ENCODE measurements around the gene MYO3B. TPM values are rescaled to one million over a fixed set of nuclear protein-coding genes. Genes with fewer than 3 reads are reported as not detected.

Gene MYO3B
- total and polyA plus RNA-seq, 2 donors (not counting 3 experiments of a cell fraction or from before 2014, with no cell fraction given): 0.03 TPM; not detected in 1

- CTCF ChIA-PET: no interaction called here
- no TSS peak for BruUV-seq (replicated peaks)
- Histone ChIP-seq H3K4me2 (ENCODE audit: insufficient read depth, low read length) (no peak overlapping the region), H3K9me1 (replicated peaks; ENCODE audit: control insufficient read depth, extremely low read depth, insufficient read depth, low read length) (no peaks in the 10 kb centered on the region), H4K20me1 (replicated peaks; ENCODE audit: control insufficient read depth, extremely low read depth, insufficient read depth, low read length) (no peaks in the 10 kb centered on the region), H3K9ac (replicated peaks; ENCODE audit: extremely low read depth, insufficient read depth, low read length) (no peak overlapping the region), H3K9me3 (replicated peaks; ENCODE audit: control insufficient read depth, insufficient read depth, low read length) (no peaks in the 10 kb centered on the region), H3K79me2 (ENCODE audit: control insufficient read depth, insufficient read depth, low read length) (no peaks in the 10 kb centered on the region), H3K4me3 (replicated peaks in 1 of 3; ENCODE audit: insufficient read depth in 1 of 3, low read depth in 1 of 3, low read length in 3 of 3) (no peak overlapping the region), H3K4me1 (ENCODE audit: control insufficient read depth, extremely low read depth, insufficient read depth, low read length) (no peaks in the 10 kb centered on the region), H2AFZ (ENCODE audit: low read depth, low read length) (no peak overlapping the region), H3K27me3 (ENCODE audit: control insufficient read depth in 2 of 2, insufficient read depth in 2 of 2, low read length in 2 of 2) (peaks cover 0 to 6% of the 10 kb centered on the region in 2 experiments), H3K27ac (ENCODE audit: insufficient read depth, low read depth, low read length) (no peak overlapping the region), H3K36me3 (ENCODE audit: control insufficient read depth in 2 of 2, extremely low read depth in 1 of 2, insufficient read depth in 2 of 2, low read length in 2 of 2) (no peaks in the 10 kb centered on the region)
- intact Hi-C loops (cut with micrococcal nuclease) (no loop called here), dilution Hi-C loops (cut with MboI; ENCODE audit: extremely low pct_ligation_motif_present, low sequenced_read_pairs) (no loop called here)
- FAIRE-seq (no peak), DNase-seq (ENCODE audit: low read depth, low spot score) (no peak)
- no peak for TF ChIP-seq FOS (IDR thresholded peaks at IDR 0.05; ENCODE audit: borderline replicate concordance, insufficient read depth, low read length)
- TF ChIP-seq POLR2A (IDR thresholded peaks at IDR 0.05; ENCODE audit: low read depth, low read length): no peak
- no peak for TF ChIP-seq MYC (IDR thresholded peaks at IDR 0.05; ENCODE audit: low read depth, low read length)
- TF ChIP-seq POLR2AphosphoS5 (IDR thresholded peaks at IDR 0.05; ENCODE audit: insufficient read depth, low read depth, low read length): no peak
- POLR2A ChIA-PET: no interaction called here
Observed at GRCh38 chr2:170260188-170260587, 82.2 kb downstream of the MYO3B start.

DNA sequence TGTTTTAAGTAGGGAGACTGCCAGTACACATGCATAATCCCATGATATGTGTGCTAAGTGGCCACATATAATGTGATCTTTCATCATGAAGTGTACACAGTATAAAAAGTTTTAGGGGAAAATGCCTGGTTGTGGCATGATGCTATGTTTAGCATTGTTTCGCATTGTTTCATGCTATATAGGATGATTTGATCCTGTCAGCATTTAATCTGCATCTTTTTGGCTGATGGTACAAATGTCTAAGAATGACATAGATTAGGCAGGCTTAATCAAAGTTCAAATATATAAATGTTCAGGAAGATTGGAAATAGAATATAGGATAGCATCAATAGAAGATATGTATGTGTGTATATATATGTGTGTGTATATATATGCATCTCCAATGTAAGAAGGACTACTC, 83.6 kb downstream of the MYO3B start:
- H3K9me3 ChIP-seq (replicated peaks; ENCODE audit: control insufficient read depth, insufficient read depth, low read length): no peaks in the 10 kb centered on the region
- no peaks in the 10 kb centered on the region for H3K9me1 ChIP-seq (replicated peaks; ENCODE audit: control insufficient read depth, extremely low read depth, insufficient read depth, low read length)
- H2AFZ ChIP-seq (ENCODE audit: low read depth, low read length): no peak overlapping the region
- no peak overlapping the region for H3K4me3 ChIP-seq (replicated peaks in 1 of 3; ENCODE audit: insufficient read depth in 1 of 3, low read depth in 1 of 3, low read length in 3 of 3)
- H3K79me2 ChIP-seq (ENCODE audit: control insufficient read depth, insufficient read depth, low read length): no peaks in the 10 kb centered on the region
- dilution Hi-C loops (cut with MboI; ENCODE audit: extremely low pct_ligation_motif_present, low sequenced_read_pairs) (no loop called here), intact Hi-C loops (cut with micrococcal nuclease) (no loop called here)
- no peak overlapping the region for H3K27ac ChIP-seq (ENCODE audit: insufficient read depth, low read depth, low read length)
- no peak overlapping the region for H3K9ac ChIP-seq (replicated peaks; ENCODE audit: extremely low read depth, insufficient read depth, low read length)
- FAIRE-seq (no peak), DNase-seq (ENCODE audit: low read depth, low spot score) (no peak)
- H4K20me1 ChIP-seq (replicated peaks; ENCODE audit: control insufficient read depth, extremely low read depth, insufficient read depth, low read length): no peaks in the 10 kb centered on the region
- CTCF ChIA-PET: no interaction called here
- no peaks in the 10 kb centered on the region for H3K4me1 ChIP-seq (ENCODE audit: control insufficient read depth, extremely low read depth, insufficient read depth, low read length)
- no peak for TF ChIP-seq MYC (IDR thresholded peaks at IDR 0.05; ENCODE audit: low read depth, low read length)
- TF ChIP-seq FOS (IDR thresholded peaks at IDR 0.05; ENCODE audit: borderline replicate concordance, insufficient read depth, low read length): no peak
- TF ChIP-seq EZH2 (IDR thresholded peaks at IDR 0.05; ENCODE audit: borderline replicate concordance, low read depth, low read length, severe bottlenecking): no peak
- no peak for TF ChIP-seq POLR2A (IDR thresholded peaks at IDR 0.05; ENCODE audit: low read depth, low read length)
- TF ChIP-seq CTCF (IDR thresholded peaks at IDR 0.05; ENCODE audit: extremely low read depth in 1 of 2, insufficient read depth in 1 of 2, low read depth in 1 of 2, low read length in 2 of 2): no peak
- no peak for TF ChIP-seq JUN (IDR thresholded peaks at IDR 0.05; ENCODE audit: borderline replicate concordance, insufficient read depth, insufficient read length, low read depth)
- TF ChIP-seq MAX (IDR thresholded peaks at IDR 0.05; ENCODE audit: insufficient read depth, insufficient read length): no peak
- no peak for TF ChIP-seq GATA2 (IDR thresholded peaks at IDR 0.05; ENCODE audit: insufficient read depth, insufficient read length, low read depth, low read length)
- no peak for TF ChIP-seq POLR2AphosphoS5 (IDR thresholded peaks at IDR 0.05; ENCODE audit: insufficient read depth, low read depth, low read length)
- H3K4me2 ChIP-seq (ENCODE audit: insufficient read depth, low read length): no peak overlapping the region
- H3K36me3 ChIP-seq (ENCODE audit: control insufficient read depth in 2 of 2, extremely low read depth in 1 of 2, insufficient read depth in 2 of 2, low read length in 2 of 2): no peaks in the 10 kb centered on the region
- BruUV-seq (replicated peaks): no TSS peak
- POLR2A ChIA-PET: no interaction called here
- peaks cover 0 to 5% of the 10 kb centered on the region in 2 experiments for H3K27me3 ChIP-seq (ENCODE audit: control insufficient read depth in 2 of 2, insufficient read depth in 2 of 2, low read length in 2 of 2)
